Measurements from ENCODE around the gene PXK. TPM values are rescaled to one million over a fixed set of nuclear protein-coding genes. Genes with fewer than 3 reads are reported as not detected.

Gene PXK
- total RNA-seq, 1 donor from 2014 or later = 32.0 TPM

GRCh38 chr3:58329922-58330413 lies 2.7 kb upstream of the PXK start:
- H3K36me3 Mint-ChIP-seq (ENCODE audit: low read depth) = no peaks in the 10 kb centered on the region
- H3K4me3 Mint-ChIP-seq (ENCODE audit: unreplicated experiment) = no peak overlapping the region
- no peak for DNase-seq (ENCODE audit: low spot score)
- no peak overlapping the region for H3K27ac Mint-ChIP-seq (ENCODE audit: unreplicated experiment)
- TF ChIP-seq, protein P1, sequence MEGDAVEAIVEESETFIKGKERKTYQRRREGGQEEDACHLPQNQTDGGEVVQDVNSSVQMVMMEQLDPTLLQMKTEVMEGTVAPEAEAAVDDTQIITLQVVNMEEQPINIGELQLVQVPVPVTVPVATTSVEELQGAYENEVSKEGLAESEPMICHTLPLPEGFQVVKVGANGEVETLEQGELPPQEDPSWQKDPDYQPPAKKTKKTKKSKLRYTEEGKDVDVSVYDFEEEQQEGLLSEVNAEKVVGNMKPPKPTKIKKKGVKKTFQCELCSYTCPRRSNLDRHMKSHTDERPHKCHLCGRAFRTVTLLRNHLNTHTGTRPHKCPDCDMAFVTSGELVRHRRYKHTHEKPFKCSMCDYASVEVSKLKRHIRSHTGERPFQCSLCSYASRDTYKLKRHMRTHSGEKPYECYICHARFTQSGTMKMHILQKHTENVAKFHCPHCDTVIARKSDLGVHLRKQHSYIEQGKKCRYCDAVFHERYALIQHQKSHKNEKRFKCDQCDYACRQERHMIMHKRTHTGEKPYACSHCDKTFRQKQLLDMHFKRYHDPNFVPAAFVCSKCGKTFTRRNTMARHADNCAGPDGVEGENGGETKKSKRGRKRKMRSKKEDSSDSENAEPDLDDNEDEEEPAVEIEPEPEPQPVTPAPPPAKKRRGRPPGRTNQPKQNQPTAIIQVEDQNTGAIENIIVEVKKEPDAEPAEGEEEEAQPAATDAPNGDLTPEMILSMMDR (IDR thresholded peaks at IDR 0.05) = no peak
- H3K27me3 Mint-ChIP-seq (ENCODE audit: low read depth) = no peaks in the 10 kb centered on the region
- H3K9me3 Mint-ChIP-seq (ENCODE audit: low read depth) = no peaks in the 10 kb centered on the region
- H3K4me1 Mint-ChIP-seq (ENCODE audit: low read depth) = peaks cover 33% of the 10 kb centered on the region

DNA sequence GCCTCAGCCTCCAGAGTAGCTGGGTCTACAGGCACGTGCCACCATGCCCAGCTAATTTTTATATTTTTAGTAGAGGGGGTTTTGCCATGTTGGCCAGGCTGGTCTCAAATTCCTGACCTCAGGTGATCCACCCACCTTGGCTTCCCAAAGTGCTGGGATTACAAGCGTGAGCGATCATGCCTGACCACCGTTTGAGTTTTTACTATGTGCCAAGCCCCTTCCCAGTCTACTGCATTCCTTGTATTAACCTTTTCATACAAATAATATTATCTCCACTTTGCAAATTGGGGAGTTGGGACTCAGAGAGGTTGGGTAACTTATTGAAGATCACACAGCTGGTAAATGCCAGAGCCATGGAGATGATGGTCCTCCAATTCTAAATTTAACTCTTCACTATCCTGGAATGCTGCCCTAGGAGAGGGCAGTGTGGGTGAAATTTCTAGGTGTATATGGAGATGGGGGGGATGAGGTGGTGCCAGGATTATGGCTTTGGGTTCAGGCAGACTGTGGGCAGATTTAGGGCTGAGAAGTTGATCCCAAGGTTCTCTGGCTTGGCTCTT lies 1.0 kb upstream of the PXK start:
- no peaks in the 10 kb centered on the region for H3K27me3 Mint-ChIP-seq (ENCODE audit: low read depth)
- H3K4me1 Mint-ChIP-seq (ENCODE audit: low read depth) = peaks cover 37% of the 10 kb centered on the region
- no peaks in the 10 kb centered on the region for H3K9me3 Mint-ChIP-seq (ENCODE audit: low read depth)
- H3K4me3 Mint-ChIP-seq (ENCODE audit: unreplicated experiment) = no peak overlapping the region
- TF ChIP-seq, protein P1 (IDR thresholded peaks at IDR 0.05) = no peak
- no peak for DNase-seq (ENCODE audit: low spot score)
- no peak overlapping the region for H3K27ac Mint-ChIP-seq (ENCODE audit: unreplicated experiment)
- H3K36me3 Mint-ChIP-seq (ENCODE audit: low read depth) = no peaks in the 10 kb centered on the region

GRCh38 chr3:58333206-58334012 lies 717 bp downstream of the PXK start:
- no peaks in the 10 kb centered on the region for H3K9me3 Mint-ChIP-seq (ENCODE audit: low read depth)
- DNase-seq (ENCODE audit: low spot score) = no peak
- H3K4me1 Mint-ChIP-seq (ENCODE audit: low read depth) = peaks cover 37% of the 10 kb centered on the region
- H3K36me3 Mint-ChIP-seq (ENCODE audit: low read depth) = no peaks in the 10 kb centered on the region
- peak overlapping the region; percentile 99 for H3K4me3 Mint-ChIP-seq (ENCODE audit: unreplicated experiment)
- TF ChIP-seq, protein P1 (IDR thresholded peaks at IDR 0.05) = peak; percentile 68
- no peaks in the 10 kb centered on the region for H3K27me3 Mint-ChIP-seq (ENCODE audit: low read depth)
- H3K27ac Mint-ChIP-seq (ENCODE audit: unreplicated experiment) = peak overlapping the region; percentile 97

DNA sequence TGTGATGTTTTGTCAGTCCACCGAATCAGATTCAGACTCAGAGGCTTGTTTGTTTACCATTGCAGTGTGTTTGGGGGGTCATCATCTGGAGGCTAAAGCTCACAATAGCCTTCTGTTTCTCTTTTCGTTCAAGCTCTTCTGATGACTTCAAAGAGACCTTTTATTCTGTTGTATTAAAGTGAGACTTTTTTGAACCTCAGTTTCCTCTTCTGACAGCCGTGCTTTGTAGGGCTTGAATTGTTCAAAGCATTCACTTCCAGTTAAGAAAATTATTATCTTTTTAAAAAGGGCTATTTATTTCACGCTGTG lies 1.3 kb downstream of the PXK start:
- no peaks in the 10 kb centered on the region for H3K27me3 Mint-ChIP-seq (ENCODE audit: low read depth)
- H3K9me3 Mint-ChIP-seq (ENCODE audit: low read depth) = no peaks in the 10 kb centered on the region
- DNase-seq (ENCODE audit: low spot score) = no peak
- peak overlapping the region; percentile 97 for H3K27ac Mint-ChIP-seq (ENCODE audit: unreplicated experiment)
- peaks cover 37% of the 10 kb centered on the region for H3K4me1 Mint-ChIP-seq (ENCODE audit: low read depth)
- peaks cover 1% of the 10 kb centered on the region for H3K36me3 Mint-ChIP-seq (ENCODE audit: low read depth)
- peak overlapping the region; percentile 99 for H3K4me3 Mint-ChIP-seq (ENCODE audit: unreplicated experiment)
- TF ChIP-seq, protein P1 (IDR thresholded peaks at IDR 0.05) = no peak

DNA sequence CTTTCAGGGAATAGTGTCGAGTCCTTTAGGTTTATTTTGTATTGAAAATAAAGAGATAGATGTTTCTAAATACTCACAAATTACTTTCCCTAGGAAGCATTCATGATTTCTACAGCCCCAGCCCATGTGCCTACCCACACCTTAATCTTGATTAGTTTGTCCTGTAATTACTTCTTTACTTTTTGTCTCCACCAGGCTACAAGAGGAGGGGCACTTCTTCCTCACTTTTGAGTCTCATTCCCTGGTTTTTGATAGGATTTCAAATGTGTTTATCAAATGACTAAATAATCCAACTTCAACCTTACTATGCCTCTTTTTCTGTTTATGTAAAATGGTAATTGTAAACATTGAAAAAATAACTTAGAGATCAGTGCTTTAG lies 1.8 kb downstream of the PXK start:
- H3K27me3 Mint-ChIP-seq (ENCODE audit: low read depth) = no peaks in the 10 kb centered on the region
- H3K4me1 Mint-ChIP-seq (ENCODE audit: low read depth) = peaks cover 37% of the 10 kb centered on the region
- peak overlapping the region; percentile 99 for H3K4me3 Mint-ChIP-seq (ENCODE audit: unreplicated experiment)
- peaks cover 2% of the 10 kb centered on the region for H3K36me3 Mint-ChIP-seq (ENCODE audit: low read depth)
- peak overlapping the region; percentile 97 for H3K27ac Mint-ChIP-seq (ENCODE audit: unreplicated experiment)
- H3K9me3 Mint-ChIP-seq (ENCODE audit: low read depth) = no peaks in the 10 kb centered on the region
- TF ChIP-seq, protein P1 (IDR thresholded peaks at IDR 0.05) = no peak
- DNase-seq (ENCODE audit: low spot score) = no peak

Data from chondrocyte (in vitro differentiated cells).